ENCODE measurements around the gene CRABP2.

CRABP2 gene

GRCh38 chr1:156656806-156657740 is 48.3 kb downstream of the CRABP2 start:
- DNase-seq (ENCODE audit: extremely low read depth in 1 of 2, low read depth in 1 of 2) = peak in 1 of 2 donors; percentile 35

GRCh38 chr1:156655904-156656516 is 49.4 kb downstream of the CRABP2 start:
- DNase-seq (ENCODE audit: extremely low read depth in 1 of 2, low read depth in 1 of 2) = no peak

- no peak for DNase-seq (ENCODE audit: extremely low read depth in 1 of 2, low read depth in 1 of 2)
Observed at GRCh38 chr1:156655151-156655903, 50.1 kb downstream of the CRABP2 start.

GRCh38 chr1:156654700-156655099 is 50.7 kb downstream of the CRABP2 start:
- no peak for DNase-seq (ENCODE audit: extremely low read depth in 1 of 2, low read depth in 1 of 2)

GRCh38 chr1:156652992-156653355 is 52.4 kb downstream of the CRABP2 start:
- DNase-seq (ENCODE audit: extremely low read depth in 1 of 2, low read depth in 1 of 2) = no peak

GRCh38 chr1:156652131-156652991 is 53.0 kb downstream of the CRABP2 start:
- no peak for DNase-seq (ENCODE audit: extremely low read depth in 1 of 2, low read depth in 1 of 2)
